Caco-2 (cell line): ENCODE measurements around the gene CNP. TPM values are rescaled to one million over a fixed set of nuclear protein-coding genes. Genes with fewer than 3 reads are reported as not detected.
A peak's percentile ranks its signal among the peaks of the same experiment; 100 is the strongest.

Experiments used
- BruUV-seq: library from RNA; stranded (reverse); fragments of 400-500 nt; replicated peaks from 2 replicates; lab custom pipeline; 2021; lab: Mats Ljungman, UMichigan
- CTCF ChIA-PET: fragments of 300-600 bp; sonication (Branson Sonifier 250); formaldehyde crosslinking; loops from one replicate; lab custom pipeline; 2022; ENCODE audit warnings: antibody characterized with exemption; lab: Charles Lee
- POLR2A ChIA-PET: fragments of 300-600 bp; sonication (Branson Sonifier 250); formaldehyde crosslinking; loops from one replicate; lab custom pipeline; 2022; ENCODE audit warnings: antibody characterized with exemption; lab: Charles Lee
- DNase-seq, 2 experiments: peaks; one replicate each; pipeline versions ENCODE4 v3.0.0 to v3.0.0-alpha.2; 2020 to 2022
- H3K27me3 ChIP-seq: replicated peaks from 2 replicates; pipeline ENCODE4 v1.6.0; 2011; ENCODE audit warnings: low read length; ENCODE audit not compliant: control insufficient read depth, insufficient read depth
- H3K36me3 ChIP-seq: 2 replicates; pipeline ENCODE4 v1.5.1; 2011; ENCODE audit warnings: low read length; ENCODE audit not compliant: control insufficient read depth, insufficient read depth
- H3K4me1 ChIP-seq: fragments of 250-450 bp; sonication (Bioruptor Pico); 2 replicates; pipeline ENCODE4 v1.5.1; 2020; ENCODE audit warnings: mild to moderate bottlenecking
- H3K4me3 ChIP-seq: 2 replicates; pipeline ENCODE4 v1.5.1; 2011; ENCODE audit warnings: low read depth, mild to moderate bottlenecking, control low read depth, low read length
- H3K9me3 ChIP-seq: fragments of 250-450 bp; sonication (Bioruptor Pico); 2 replicates; pipeline ENCODE4 v1.5.1; 2020; ENCODE audit warnings: mild to moderate bottlenecking, moderate library complexity
- H3K27ac Mint-ChIP-seq: one replicate; pipeline ENCODE4 v1.8.0; 2022; ENCODE audit warnings: mixed read lengths; ENCODE audit not compliant: unreplicated experiment
- H3K27me3 Mint-ChIP-seq: one replicate; pipeline ENCODE4 v1.8.0; 2022; ENCODE audit warnings: mixed read lengths; ENCODE audit not compliant: insufficient read depth, unreplicated experiment
- H3K36me3 Mint-ChIP-seq: one replicate; pipeline ENCODE4 v1.8.0; 2022; ENCODE audit warnings: mild to moderate bottlenecking, mixed read lengths; ENCODE audit not compliant: insufficient read depth, unreplicated experiment
- H3K4me1 Mint-ChIP-seq: one replicate; pipeline ENCODE4 v1.8.0; 2022; ENCODE audit warnings: low read depth, mixed read lengths; ENCODE audit not compliant: unreplicated experiment
- H3K4me3 Mint-ChIP-seq: one replicate; pipeline ENCODE4 v1.8.0; 2022; ENCODE audit warnings: mild to moderate bottlenecking, moderate library complexity, mixed read lengths; ENCODE audit not compliant: unreplicated experiment
- H3K9me3 Mint-ChIP-seq: one replicate; pipeline ENCODE4 v1.8.0; 2022; ENCODE audit warnings: mixed read lengths; ENCODE audit not compliant: unreplicated experiment
- intact Hi-C: fragments of 100-400 bp; cut with micrococcal nuclease; formaldehyde crosslinking; loops from one replicate; pipeline ENCODE4 v1.10.0; 2022; ENCODE audit not compliant: unreplicated experiment
- total RNA-seq: library from RNA; stranded (reverse); gene quantifications from 2 replicates; pipeline ENCODE4 v1.2.3, GENCODE V29; 2022
- TF ChIP-seq, protein P1 (sequence below), 2 experiments: fragments of 200-600 bp in 1 of 2; IDR thresholded peaks; 1 replicate in 1 of 2; 2 replicates in 1 of 2; pipeline versions ENCODE4 v1.5.1 to v1.8.0; 2011 to 2022; ENCODE audit warnings: antibody characterized with exemption in 1 of 2, control low read depth in 1 of 2, inconsistent platforms in 1 of 2, low read depth in 1 of 2, low read length in 1 of 2, mild to moderate bottlenecking in 1 of 2, moderate library complexity in 1 of 2; ENCODE audit not compliant: insufficient read depth in 1 of 2, severe bottlenecking in 1 of 2, unreplicated experiment in 1 of 2

Gene CNP
- total RNA-seq, 1 experiment from 2014 or later: 94.5 TPM

DNA sequence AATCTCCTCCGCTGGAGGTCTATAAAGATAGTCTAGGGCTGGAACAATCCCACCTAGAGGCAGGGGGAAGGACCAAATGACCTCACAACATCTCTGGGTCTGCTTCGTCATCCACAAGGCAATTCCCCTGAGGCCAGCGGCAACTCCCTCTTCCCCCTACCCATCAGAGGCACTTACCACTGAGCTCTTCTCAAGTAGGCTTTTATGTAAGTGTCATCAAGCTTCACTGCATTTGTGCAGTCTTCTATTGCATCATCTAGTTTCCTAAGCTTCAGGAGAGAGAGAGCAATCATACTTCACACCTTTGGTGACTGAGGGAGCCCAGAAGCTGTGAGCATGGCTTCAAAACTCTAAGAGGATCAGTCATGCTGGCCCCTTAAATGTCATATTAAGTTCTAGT is 21.0 kb downstream of the CNP start:
- no peaks in the 10 kb centered on the region for H3K9me3 Mint-ChIP-seq
- intact Hi-C loops: no loop called here
- peaks cover 13% of the 10 kb centered on the region for H3K36me3 ChIP-seq

GRCh38 chr17:41988418-41988817 is 21.8 kb downstream of the CNP start:
- Histone ChIP-seq H3K4me1 (peaks cover 31% of the 10 kb centered on the region), H3K9me3 (no peaks in the 10 kb centered on the region), H3K4me3 (no peak overlapping the region), H3K36me3 (peaks cover 13% of the 10 kb centered on the region), H3K27me3 (no peaks in the 10 kb centered on the region)
- POLR2A ChIA-PET: interaction anchor here (0.5 kb wide), 1 partner anchor 56 kb away, joined by 3 read pairs; no protein-coding TSS in a partner anchor
- TF ChIP-seq, protein P1, sequence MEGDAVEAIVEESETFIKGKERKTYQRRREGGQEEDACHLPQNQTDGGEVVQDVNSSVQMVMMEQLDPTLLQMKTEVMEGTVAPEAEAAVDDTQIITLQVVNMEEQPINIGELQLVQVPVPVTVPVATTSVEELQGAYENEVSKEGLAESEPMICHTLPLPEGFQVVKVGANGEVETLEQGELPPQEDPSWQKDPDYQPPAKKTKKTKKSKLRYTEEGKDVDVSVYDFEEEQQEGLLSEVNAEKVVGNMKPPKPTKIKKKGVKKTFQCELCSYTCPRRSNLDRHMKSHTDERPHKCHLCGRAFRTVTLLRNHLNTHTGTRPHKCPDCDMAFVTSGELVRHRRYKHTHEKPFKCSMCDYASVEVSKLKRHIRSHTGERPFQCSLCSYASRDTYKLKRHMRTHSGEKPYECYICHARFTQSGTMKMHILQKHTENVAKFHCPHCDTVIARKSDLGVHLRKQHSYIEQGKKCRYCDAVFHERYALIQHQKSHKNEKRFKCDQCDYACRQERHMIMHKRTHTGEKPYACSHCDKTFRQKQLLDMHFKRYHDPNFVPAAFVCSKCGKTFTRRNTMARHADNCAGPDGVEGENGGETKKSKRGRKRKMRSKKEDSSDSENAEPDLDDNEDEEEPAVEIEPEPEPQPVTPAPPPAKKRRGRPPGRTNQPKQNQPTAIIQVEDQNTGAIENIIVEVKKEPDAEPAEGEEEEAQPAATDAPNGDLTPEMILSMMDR (IDR thresholded peaks at IDR 0.05; ENCODE audit: insufficient read depth in 1 of 2, low read depth in 1 of 2, low read length in 1 of 2, severe bottlenecking in 1 of 2, unreplicated experiment in 1 of 2): no peak
- Mint-ChIP-seq H3K36me3 (peaks cover 100% of the 10 kb centered on the region), H3K4me1 (peaks cover 28% of the 10 kb centered on the region), H3K9me3 (no peaks in the 10 kb centered on the region), H3K27ac (peak overlapping the region; percentile 58), H3K4me3 (no peak overlapping the region), H3K27me3 (no peaks in the 10 kb centered on the region)
- no peak for DNase-seq
- CTCF ChIA-PET: no interaction called here
- BruUV-seq: no TSS peak
- intact Hi-C loops: no loop called here

More for the DNA sequence above, 21.0 kb downstream of the CNP start:
- TF ChIP-seq, protein P1 (IDR thresholded peaks at IDR 0.05; ENCODE audit: insufficient read depth in 1 of 2, low read depth in 1 of 2, low read length in 1 of 2, severe bottlenecking in 1 of 2, unreplicated experiment in 1 of 2): no peak
- POLR2A ChIA-PET: no interaction called here
- H3K4me1 Mint-ChIP-seq: peaks cover 28% of the 10 kb centered on the region
- H3K27me3 ChIP-seq: no peaks in the 10 kb centered on the region
- DNase-seq: no peak
- H3K4me3 ChIP-seq: no peak overlapping the region
- H3K4me1 ChIP-seq: peaks cover 31% of the 10 kb centered on the region
- H3K9me3 ChIP-seq: no peaks in the 10 kb centered on the region
- H3K36me3 Mint-ChIP-seq: peaks cover 100% of the 10 kb centered on the region
- H3K4me3 Mint-ChIP-seq: no peak overlapping the region
- CTCF ChIA-PET: no interaction called here
- no peak overlapping the region for H3K27ac Mint-ChIP-seq
- no peaks in the 10 kb centered on the region for H3K27me3 Mint-ChIP-seq
- BruUV-seq: no TSS peak

GRCh38 chr17:41989702-41990419 is 23.3 kb downstream of the CNP start:
- H3K27me3 ChIP-seq: no peaks in the 10 kb centered on the region
- peak in 1 of 2 experiments; percentile 52 for DNase-seq
- intact Hi-C loops: no loop called here
- Mint-ChIP-seq H3K27ac (peak overlapping the region; percentile 3), H3K4me1 (peaks cover 28% of the 10 kb centered on the region), H3K36me3 (peaks cover 100% of the 10 kb centered on the region), H3K9me3 (no peaks in the 10 kb centered on the region), H3K27me3 (no peaks in the 10 kb centered on the region), H3K4me3 (peak overlapping the region; percentile 32)
- no TSS peak for BruUV-seq
- peaks cover 11% of the 10 kb centered on the region for H3K36me3 ChIP-seq
- no peaks in the 10 kb centered on the region for H3K9me3 ChIP-seq
- ChIA-PET CTCF (interaction anchor here (0.7 to 1.0 kb wide), 2 partner anchors 20 to 30 kb away, joined by 3 read pairs; partner anchors contain the start of gene NKIRAS2), POLR2A (no interaction called here)
- H3K4me3 ChIP-seq: no peak overlapping the region
- TF ChIP-seq, protein P1 (IDR thresholded peaks at IDR 0.05; ENCODE audit: insufficient read depth in 1 of 2, low read depth in 1 of 2, low read length in 1 of 2, severe bottlenecking in 1 of 2, unreplicated experiment in 1 of 2): no peak
- peaks cover 31% of the 10 kb centered on the region for H3K4me1 ChIP-seq
